Psoas muscle (tissue), 8 donors: Measurements from ENCODE around the gene CDRT4. TPM values are rescaled to one million over a fixed set of nuclear protein-coding genes. Genes with fewer than 3 reads are reported as not detected.

Experiments
- ATAC-seq, 4 donors: fragments of 200-7000 bp; cut with Tn5 transposase; one replicate each; pipeline ENCODE4 v1.9.1; 2020; ENCODE audit warnings: moderate library complexity in 3 of 4, mild to moderate bottlenecking in 2 of 4
- DNase-seq, 2 donors: peaks; one replicate each; pipeline ENCODE4 v3.0.0-alpha.2; 2020
- H3K27ac ChIP-seq: fragments of 200-600 bp; one replicate; pipeline ENCODE4 v1.8.0; 2022
- H3K27me3 ChIP-seq, 3 donors: fragments of 200-600 bp in 1 of 3; one replicate each; pipeline versions ENCODE4 v1.6.1 to v1.8.0; 2013 to 2022; ENCODE audit warnings: low read length in 2 of 3, mild to moderate bottlenecking in 2 of 3, moderate library complexity in 1 of 3; ENCODE audit not compliant: insufficient read depth in 3 of 3
- H3K36me3 ChIP-seq, 2 donors: fragments of 200-600 bp in 1 of 2; one replicate each; pipeline versions ENCODE4 v1.6.1 to v1.8.0; 2013 to 2022; ENCODE audit warnings: low read depth in 1 of 2, mild to moderate bottlenecking in 1 of 2, moderate library complexity in 1 of 2; ENCODE audit not compliant: insufficient read depth in 1 of 2
- H3K4me1 ChIP-seq: fragments of 200-600 bp; one replicate; pipeline ENCODE4 v1.8.0; 2022
- H3K4me3 ChIP-seq: fragments of 200-600 bp; one replicate; pipeline ENCODE4 v1.8.0; 2022; ENCODE audit warnings: mild to moderate bottlenecking
- H3K9me3 ChIP-seq: fragments of 200-600 bp; one replicate; pipeline ENCODE4 v1.8.0; 2022
- CTCF ChIP-seq: fragments of 200-600 bp; IDR thresholded peaks from one replicate; pipeline ENCODE4 v1.8.0; 2022; ENCODE audit warnings: antibody characterized with exemption
- WGBS, 3 donors: extraction: QIAGEN DNeasy Blood & Tissue Kit; methylation state at CpG; one replicate each; pipeline versions ENCODE4 v1.1.6 to v1.1.7; 2013; 5-methylcytosine and 5-hydroxymethylcytosine counted together
- intact Hi-C, 2 donors: fragments of 100-400 bp; cut with DNase I; formaldehyde crosslinking; loops; one replicate each; pipeline versions ENCODE4 v1.11.0 to v1.14.2; 2022
- polyA plus RNA-seq, 3 donors: library from polyadenylated mRNA; stranded (reverse); fragments of 200-250 nt; gene quantifications; one replicate each; pipeline ENCODE4 v1.2.3, GENCODE V29; 2013
- total RNA-seq, 4 donors: library from RNA; stranded (reverse); fragmentation: NEBNext Ultra II Directional in 2 of 4; extraction: Animal tissue kit (Norgen Biotek cat#: 25700) in 2 of 4; gene quantifications; one replicate each; pipeline versions ENCODE4 v1.2.1 to v1.2.4, GENCODE V29; 2021 to 2023
- donor health status: healthy with polysubstance abuse.
- donor health status: DM: no; HTN: no; CAD: no; lungs with moderate emphysema.
- donor health status: Bipolar disorder and iron deficiency.
- donor health status: healthy.
- donor health status: DM: yes; HTN: yes; CAD: no.
- donor health status: DM: no; HTN: no; CAD: no.
- donor health status: DM: no; HTN: no; CAD: no.
- donor health status: DM: yes; HTN: yes; CAD: no.

Gene CDRT4
- total and polyA plus RNA-seq, 7 donors: 0.29 to 2.0 (median 0.73) TPM; not detected in 1

GRCh38 chr17:15451680-15452079 is 15.7 kb downstream of the CDRT4 start:
- 75 to 82% (median 79%) methylated on average over 3 of the region's 3 CpGs for WGBS, 3 donors
- DNase-seq (no peak), ATAC-seq (no peak)
- H3K4me3 ChIP-seq: no peak overlapping the region
- peaks cover 22% of the 10 kb centered on the region for H3K4me1 ChIP-seq
- H3K36me3 ChIP-seq: no peaks in the 10 kb centered on the region
- no peaks in the 10 kb centered on the region for H3K27me3 ChIP-seq
- intact Hi-C loops: no loop called here
- no peak overlapping the region for H3K27ac ChIP-seq
- no peak for TF ChIP-seq CTCF
- peaks cover 4% of the 10 kb centered on the region for H3K9me3 ChIP-seq

DNA sequence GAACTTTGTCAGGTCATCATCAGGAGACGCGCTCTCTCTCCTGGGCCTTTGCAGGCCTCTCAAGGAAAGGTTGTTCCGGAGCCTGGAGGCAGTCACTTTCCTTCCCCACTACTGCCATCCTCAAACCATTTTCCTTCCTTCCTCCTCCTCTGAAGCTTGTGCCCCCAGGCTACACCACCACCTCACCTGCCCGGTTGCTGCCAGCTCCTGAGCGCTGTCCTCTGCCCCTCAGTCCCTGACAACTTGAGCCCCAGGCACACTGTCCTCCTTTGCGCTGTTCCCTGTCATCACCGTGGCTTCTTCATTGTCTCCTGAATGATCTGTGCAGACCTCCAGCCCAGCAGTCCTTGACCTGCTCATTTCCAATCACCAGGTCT is 18.9 kb downstream of the CDRT4 start:
- no peak for TF ChIP-seq CTCF
- no peaks in the 10 kb centered on the region for H3K9me3 ChIP-seq
- peak in 3 of 4 donors; percentile 24 to 52 (median 38) for ATAC-seq
- peaks cover 15% of the 10 kb centered on the region for H3K4me1 ChIP-seq
- H3K4me3 ChIP-seq: no peak overlapping the region
- intact Hi-C loops: no loop called here
- no peaks in the 10 kb centered on the region for H3K36me3 ChIP-seq
- no peaks in the 10 kb centered on the region for H3K27me3 ChIP-seq
- no peak for DNase-seq
- 85 to 88% (median 87%) methylated on average over 6 to 7 of the region's 7 CpGs for WGBS, 3 donors
- H3K27ac ChIP-seq: peak overlapping the region; percentile 78

GRCh38 chr17:15447928-15448579 is 19.4 kb downstream of the CDRT4 start:
- peak; percentile 87 to 93 (median 90) for ATAC-seq
- H3K4me1 ChIP-seq: peaks cover 15% of the 10 kb centered on the region
- H3K9me3 ChIP-seq: no peaks in the 10 kb centered on the region
- no peaks in the 10 kb centered on the region for H3K36me3 ChIP-seq
- DNase-seq: no peak
- H3K27me3 ChIP-seq: no peaks in the 10 kb centered on the region
- peak overlapping the region; percentile 78 for H3K27ac ChIP-seq
- WGBS, 3 donors: 46 to 56% (median 46%) methylated on average over 6 of the region's 6 CpGs
- H3K4me3 ChIP-seq: no peak overlapping the region
- no peak for TF ChIP-seq CTCF
- intact Hi-C loops: no loop called here

GRCh38 chr17:15446036-15446435 is 21.4 kb downstream of the CDRT4 start:
- no peak overlapping the region for H3K27ac ChIP-seq
- ATAC-seq (no peak), DNase-seq (no peak)
- H3K36me3 ChIP-seq: no peaks in the 10 kb centered on the region
- intact Hi-C loops: no loop called here
- H3K9me3 ChIP-seq: no peaks in the 10 kb centered on the region
- TF ChIP-seq CTCF: no peak
- H3K27me3 ChIP-seq: no peaks in the 10 kb centered on the region
- H3K4me3 ChIP-seq: no peak overlapping the region
- peaks cover 15% of the 10 kb centered on the region for H3K4me1 ChIP-seq
- 76 to 92% (median 77%) methylated on average over 10 of the region's 10 CpGs for WGBS, 3 donors

DNA sequence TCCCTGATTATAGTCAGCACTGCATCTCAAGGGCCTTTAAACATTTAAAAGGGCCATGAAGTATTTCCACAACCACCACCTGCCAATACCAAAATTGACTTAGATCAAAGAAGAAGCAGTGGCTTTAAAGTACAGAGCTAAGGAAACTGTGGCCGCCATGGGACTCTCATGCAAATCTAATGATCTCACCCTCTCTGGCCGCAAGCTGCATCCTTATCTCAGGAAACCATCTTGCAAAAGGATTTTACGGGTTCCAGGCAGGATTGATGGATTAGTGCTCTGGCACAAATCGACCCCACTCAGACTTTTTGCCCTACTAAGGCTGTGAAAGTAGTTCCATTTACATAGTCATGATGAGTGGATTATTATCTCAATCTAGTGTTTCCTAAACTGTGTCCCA is 22.6 kb downstream of the CDRT4 start:
- no peak for TF ChIP-seq CTCF
- intact Hi-C loops: no loop called here
- no peak overlapping the region for H3K27ac ChIP-seq
- peaks cover 15% of the 10 kb centered on the region for H3K4me1 ChIP-seq
- no peak overlapping the region for H3K4me3 ChIP-seq
- DNase-seq: no peak
- no peaks in the 10 kb centered on the region for H3K9me3 ChIP-seq
- no peak for ATAC-seq
- no peaks in the 10 kb centered on the region for H3K36me3 ChIP-seq
- 59 to 68% (median 61%) methylated on average over 4 of the region's 4 CpGs for WGBS, 3 donors
- no peaks in the 10 kb centered on the region for H3K27me3 ChIP-seq
